Measurements from ENCODE around the gene KIAA0753.
A peak's percentile ranks its signal among the peaks of the same experiment; 100 is the strongest.
"Not testable (repeated sequence)": the region's sequence is repeated elsewhere in the genome, so short reads cannot be mapped to it uniquely, and the experiment has no call there.

Gene KIAA0753

GRCh38 chr17:6668219-6668618, 27.7 kb upstream of the KIAA0753 start:
- DNase-seq = no peak

- no peak for DNase-seq
Measured at GRCh38 chr17:6667516-6667915, 27.0 kb upstream of the KIAA0753 start.

- DNase-seq = no peak
Measured at GRCh38 chr17:6666557-6666956, 26.0 kb upstream of the KIAA0753 start.

GRCh38 chr17:6666077-6666521, 25.6 kb upstream of the KIAA0753 start:
- no peak for DNase-seq

GRCh38 chr17:6663200-6663599, 22.7 kb upstream of the KIAA0753 start:
- DNase-seq = not testable (repeated sequence)

GRCh38 chr17:6661464-6661848, 20.9 kb upstream of the KIAA0753 start:
- DNase-seq = no peak

- no peak for DNase-seq
Measured at GRCh38 chr17:6660805-6661463, 20.4 kb upstream of the KIAA0753 start.

- DNase-seq = no peak
Measured at GRCh38 chr17:6660101-6660500, 19.6 kb upstream of the KIAA0753 start.

- not testable (repeated sequence) for DNase-seq
Measured at GRCh38 chr17:6658411-6658810, 17.9 kb upstream of the KIAA0753 start.

- no peak for DNase-seq
Measured at GRCh38 chr17:6657633-6658287, 17.2 kb upstream of the KIAA0753 start.

- not testable (repeated sequence) for DNase-seq
Measured at GRCh38 chr17:6656797-6657632, 16.5 kb upstream of the KIAA0753 start.

GRCh38 chr17:6655732-6656361, 15.3 kb upstream of the KIAA0753 start:
- DNase-seq = not testable (repeated sequence)

- DNase-seq = peak; percentile 34
Measured at GRCh38 chr17:6654841-6655731, 14.6 kb upstream of the KIAA0753 start.

- DNase-seq = no peak
Measured at GRCh38 chr17:6651919-6652452, 11.5 kb upstream of the KIAA0753 start.

- DNase-seq = peak; percentile 91
Measured at GRCh38 chr17:6651354-6651918, 10.9 kb upstream of the KIAA0753 start, which contains the start of the genes C17orf100 and MED31. TSS of gene C17orf100 (plus strand) at chr17:6651762. CDS start at chr17:6651914, 152 bp downstream. TSS of gene MED31 (minus strand) at chr17:6651605. CDS start at chr17:6651528, 77 bp downstream.

GRCh38 chr17:6648181-6648580, 7.7 kb upstream of the KIAA0753 start:
- no peak for DNase-seq

GRCh38 chr17:6643451-6644125, 3.1 kb upstream of the KIAA0753 start:
- no peak for DNase-seq

GRCh38 chr17:6642592-6642991, 2.1 kb upstream of the KIAA0753 start:
- DNase-seq = no peak

- DNase-seq = no peak
Measured at GRCh38 chr17:6641247-6641863, 844 bp upstream of the KIAA0753 start.
